ENCODE measurements around the gene PITPNC1.
"Not testable (repeated sequence)": the region's sequence is repeated elsewhere in the genome, so short reads cannot be mapped to it uniquely, and the experiment has no call there.

Gene PITPNC1

DNA sequence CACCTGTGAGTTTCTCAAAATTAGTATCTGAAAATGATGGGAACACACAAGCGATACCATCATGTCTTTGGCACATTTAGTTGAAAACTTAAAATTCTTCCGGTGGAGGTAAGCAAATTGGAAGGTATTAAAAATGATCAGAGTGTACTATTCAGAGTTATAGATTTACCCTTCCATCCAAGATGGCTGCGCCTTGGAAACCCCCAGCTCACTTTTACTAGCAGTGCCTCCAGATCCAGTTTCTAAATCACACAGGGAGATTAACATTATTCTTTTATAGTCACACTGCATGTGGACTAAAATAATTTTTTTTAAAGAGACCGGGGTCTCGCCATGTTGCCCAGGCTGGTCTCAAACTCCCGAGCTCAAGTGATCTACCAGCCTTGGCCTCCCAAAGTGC, 15.0 kb downstream of the PITPNC1 start:
- no peak overlapping the region for H3K27ac ChIP-seq
- DNase-seq (ENCODE audit: low read depth, low spot score) = no peak

DNA sequence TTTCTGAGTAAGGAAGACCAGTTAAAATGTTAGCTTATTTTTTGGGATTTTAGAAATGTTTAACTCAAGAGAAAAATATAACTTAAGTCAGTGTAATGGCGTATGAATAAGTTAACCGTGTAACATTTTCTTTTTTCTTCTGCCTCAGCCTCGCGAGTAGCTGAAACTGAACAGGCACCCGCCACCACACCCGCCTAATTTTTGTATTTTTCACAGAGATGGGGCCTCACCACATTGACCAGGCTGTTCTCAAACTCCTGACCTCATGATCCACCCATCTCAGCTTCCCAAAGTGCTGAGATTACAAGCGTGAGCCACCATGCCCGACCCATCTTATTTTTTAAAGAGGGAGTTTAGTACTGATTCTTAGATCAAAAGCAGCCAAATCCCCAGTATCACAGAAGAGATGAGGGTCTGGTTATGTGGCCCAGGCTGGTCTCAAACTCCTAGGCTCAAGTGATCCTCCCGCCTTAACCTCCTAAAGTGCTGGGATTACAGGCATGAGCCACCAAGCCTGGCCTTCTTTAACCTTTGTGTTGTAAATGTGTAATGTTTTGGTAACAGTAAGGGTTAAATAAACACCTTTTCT, 16.8 kb downstream of the PITPNC1 start:
- H3K27ac ChIP-seq = no peak overlapping the region
- DNase-seq (ENCODE audit: low read depth, low spot score) = no peak

DNA sequence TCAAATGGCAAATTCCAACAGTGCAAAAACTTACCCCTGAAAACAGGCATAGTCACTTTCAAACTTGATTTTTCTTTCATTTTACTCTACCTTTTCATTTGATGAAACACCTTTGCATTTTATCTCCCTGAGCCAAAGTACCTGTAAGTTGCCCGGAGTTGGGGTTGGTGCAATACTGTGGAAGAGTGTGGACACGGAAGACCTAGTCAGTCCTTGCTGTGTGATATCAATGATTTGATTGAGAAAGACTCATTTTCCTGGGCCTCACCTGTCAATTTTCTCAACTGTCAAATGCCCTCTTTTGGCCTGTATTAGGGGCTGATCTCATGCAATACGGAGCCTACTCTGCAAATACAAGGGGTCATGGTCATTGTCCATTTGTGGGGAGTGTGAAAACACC, 22.6 kb downstream of the PITPNC1 start:
- H3K27ac ChIP-seq = no peak overlapping the region
- DNase-seq (ENCODE audit: low read depth, low spot score) = no peak

DNA sequence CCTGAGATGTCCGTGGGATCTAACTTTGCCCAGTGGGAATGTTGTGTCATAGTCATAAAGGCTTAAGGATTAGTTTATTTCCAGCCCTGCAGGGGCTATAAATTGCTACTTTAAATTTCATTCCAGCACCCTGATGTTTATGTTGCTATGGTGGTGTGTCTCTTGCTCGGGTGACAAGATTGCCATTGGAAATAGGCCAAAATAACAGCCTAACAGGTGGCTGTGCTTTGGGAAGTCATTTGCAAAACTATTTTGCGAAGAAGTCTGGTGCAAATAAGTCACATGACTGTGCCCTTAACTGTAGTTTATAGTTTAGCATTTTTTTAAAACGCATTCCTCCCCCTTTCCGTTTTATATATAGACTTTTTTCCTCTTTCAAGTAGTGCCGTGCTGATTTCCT, 23.1 kb downstream of the PITPNC1 start:
- DNase-seq (ENCODE audit: low read depth, low spot score) = no peak
- H3K27ac ChIP-seq = no peak overlapping the region

DNA sequence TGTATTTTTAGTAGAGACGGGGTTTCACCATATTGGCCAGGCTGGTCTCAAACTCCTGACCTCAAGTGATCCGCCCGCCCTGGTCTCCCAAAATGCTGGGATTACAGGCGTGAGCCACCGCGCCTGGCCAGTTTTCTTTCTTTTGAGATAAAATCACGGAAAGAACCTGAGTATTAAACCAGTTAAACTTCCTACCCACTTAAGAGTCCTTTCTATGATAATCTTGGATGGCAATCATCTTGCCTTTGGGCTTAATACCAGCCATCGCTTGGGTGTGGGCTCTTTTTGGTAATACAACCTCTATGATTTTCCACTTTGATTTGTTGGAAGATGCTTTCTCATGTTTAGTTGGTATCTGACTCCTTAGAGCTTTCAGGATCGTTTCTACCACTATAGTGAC, 24.0 kb downstream of the PITPNC1 start:
- H3K27ac ChIP-seq = no peak overlapping the region
- no peak for DNase-seq (ENCODE audit: low read depth, low spot score)

DNA sequence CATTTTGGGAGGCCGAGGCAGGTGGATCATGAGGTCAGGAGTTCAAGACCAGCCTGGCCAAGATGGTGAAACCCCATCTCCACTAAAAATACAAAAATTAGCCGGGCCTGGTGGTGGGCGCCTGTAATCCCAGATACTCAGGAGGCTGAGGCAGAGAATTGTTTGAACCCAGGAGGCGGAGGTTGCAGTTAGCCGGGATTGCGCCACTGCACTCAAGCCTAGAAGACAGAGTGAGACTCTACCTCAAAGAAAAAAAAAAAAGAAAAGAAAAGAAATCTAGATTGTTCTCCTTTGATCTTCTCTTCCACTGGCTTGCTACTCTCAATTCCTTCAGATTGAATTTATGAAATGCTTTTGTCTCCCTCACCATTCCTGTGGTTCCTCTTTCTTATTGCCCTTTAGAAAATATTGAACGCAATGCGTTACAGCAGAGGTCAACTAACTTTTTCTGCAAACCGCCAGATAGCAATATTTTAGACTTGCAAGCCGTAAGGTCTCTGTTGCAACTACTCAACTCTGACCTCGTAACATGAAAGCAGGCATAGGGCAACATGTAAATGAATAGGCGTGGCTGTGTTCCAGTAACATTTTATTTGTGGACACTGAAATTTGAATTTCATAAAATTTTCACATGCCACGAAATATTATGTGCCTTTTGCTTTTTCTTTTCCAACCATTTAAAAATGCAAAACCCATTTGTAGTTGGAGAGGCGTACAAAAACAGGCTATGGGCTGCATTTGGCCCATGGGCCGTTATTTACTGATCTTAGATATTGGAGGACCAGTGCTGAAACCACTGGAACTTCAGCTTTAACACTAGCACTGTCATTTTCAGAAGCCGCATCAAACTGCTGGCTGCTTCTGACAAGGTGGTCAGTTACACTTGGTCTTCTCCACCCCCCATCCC, 24.8 kb downstream of the PITPNC1 start:
- no peak overlapping the region for H3K27ac ChIP-seq
- no peak for DNase-seq (ENCODE audit: low read depth, low spot score)

DNA sequence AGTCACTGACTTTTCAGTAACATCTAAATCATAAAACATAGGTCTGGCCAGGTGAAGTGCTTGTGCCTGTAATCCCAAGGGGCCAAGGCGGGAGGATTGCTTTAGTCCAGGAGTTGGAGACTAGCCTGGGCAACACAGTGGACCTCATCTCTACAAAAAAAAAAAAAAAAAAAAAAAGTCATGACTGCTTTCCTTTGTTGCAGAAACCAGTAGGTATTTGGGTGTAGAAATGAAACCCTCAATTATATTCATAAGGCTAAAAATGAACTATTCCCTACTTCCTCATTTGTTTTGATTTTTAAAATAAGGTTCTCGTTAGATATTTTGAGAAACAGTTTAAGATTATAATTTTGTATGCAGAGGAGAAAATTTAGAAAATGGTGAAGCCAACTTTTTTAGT, 26.0 kb downstream of the PITPNC1 start:
- H3K27ac ChIP-seq = no peak overlapping the region

DNA sequence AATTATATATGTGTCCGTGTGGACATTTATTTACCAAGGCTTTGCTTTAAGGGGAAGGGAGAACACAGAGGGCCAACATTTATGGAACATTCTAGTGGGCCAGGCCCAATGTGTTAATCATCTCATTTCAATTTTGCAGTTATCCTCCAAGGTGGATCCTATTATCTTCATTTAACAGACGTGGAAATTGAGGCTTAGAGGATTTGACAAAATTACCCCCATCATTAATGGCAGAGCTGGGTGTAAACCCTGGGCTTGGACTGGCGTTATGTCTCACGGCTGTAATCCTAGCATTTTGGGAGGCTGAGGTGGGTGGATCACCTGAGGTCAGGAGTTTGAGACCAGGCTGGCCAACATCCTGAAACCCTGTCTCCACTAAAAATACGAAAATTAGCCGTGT, 26.4 kb downstream of the PITPNC1 start:
- H3K27ac ChIP-seq = no peak overlapping the region

More for the DNA sequence above, 26.0 kb downstream of the PITPNC1 start:
- DNase-seq (ENCODE audit: low read depth, low spot score) = no peak

DNA sequence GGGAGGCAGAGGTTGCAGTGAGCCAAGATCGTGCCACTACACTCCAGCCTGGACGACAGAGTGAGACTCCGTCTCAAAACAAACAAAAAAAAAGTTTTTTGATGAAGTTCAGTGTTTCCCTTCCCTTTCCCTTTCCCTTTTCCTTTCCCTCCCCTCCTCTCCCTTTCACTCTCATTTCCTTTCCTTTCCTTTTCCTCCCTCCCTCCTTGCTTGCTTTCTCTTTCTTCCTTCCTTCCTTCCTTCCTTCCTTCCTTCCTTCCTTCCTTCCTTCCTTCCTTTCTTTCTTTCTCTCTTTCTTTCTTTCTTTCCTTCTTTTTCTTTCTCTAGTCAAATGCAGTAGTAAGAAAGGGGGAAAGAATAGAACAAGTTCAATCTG, 31.4 kb downstream of the PITPNC1 start:
- H3K27ac ChIP-seq; DNase-seq (ENCODE audit: low read depth, low spot score): not testable (repeated sequence)

More for the DNA sequence above, 26.4 kb downstream of the PITPNC1 start:
- DNase-seq (ENCODE audit: low read depth, low spot score) = no peak

DNA sequence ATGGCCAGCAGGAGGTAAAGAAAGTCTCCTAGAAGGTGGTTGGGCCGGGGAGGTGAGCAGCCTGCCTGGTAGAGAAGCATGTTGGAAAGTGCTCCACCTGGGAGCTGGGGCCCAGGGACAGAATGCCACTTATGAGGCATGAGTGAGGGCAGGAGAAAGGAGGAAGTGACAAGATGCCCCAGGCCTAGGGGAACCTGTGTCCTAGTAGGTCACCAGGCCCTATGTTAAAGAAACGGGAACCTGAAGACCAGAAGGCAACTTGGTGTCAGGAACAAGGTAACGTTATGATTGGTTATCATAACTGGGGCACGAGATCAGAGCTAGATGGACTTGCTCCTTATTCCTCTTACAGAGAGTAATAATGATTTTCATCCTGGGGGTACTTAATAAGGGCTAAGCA, 34.3 kb downstream of the PITPNC1 start:
- DNase-seq (ENCODE audit: low read depth, low spot score) = no peak
- H3K27ac ChIP-seq = peak overlapping the region; percentile 66

DNA sequence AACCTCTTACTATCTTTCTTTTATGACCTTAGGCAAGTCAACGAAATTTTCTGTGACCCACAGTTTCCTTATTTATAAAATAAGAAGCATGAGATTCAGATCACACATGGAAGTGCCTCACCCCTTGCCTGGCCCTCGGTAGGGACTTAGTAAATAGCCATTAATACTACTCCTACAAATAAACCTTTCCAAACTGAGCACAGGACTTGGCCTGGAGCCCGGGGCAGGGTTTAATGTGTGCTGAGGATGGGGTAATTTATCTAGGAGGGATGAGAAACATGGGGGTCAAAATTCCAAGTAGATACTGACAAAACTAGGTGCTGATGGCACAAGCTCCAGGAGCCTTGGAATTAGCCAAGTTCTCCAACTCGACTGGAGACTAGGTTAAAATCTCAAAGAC, 35.0 kb downstream of the PITPNC1 start:
- H3K27ac ChIP-seq = peak overlapping the region; percentile 66
- DNase-seq (ENCODE audit: low read depth, low spot score) = no peak

DNA sequence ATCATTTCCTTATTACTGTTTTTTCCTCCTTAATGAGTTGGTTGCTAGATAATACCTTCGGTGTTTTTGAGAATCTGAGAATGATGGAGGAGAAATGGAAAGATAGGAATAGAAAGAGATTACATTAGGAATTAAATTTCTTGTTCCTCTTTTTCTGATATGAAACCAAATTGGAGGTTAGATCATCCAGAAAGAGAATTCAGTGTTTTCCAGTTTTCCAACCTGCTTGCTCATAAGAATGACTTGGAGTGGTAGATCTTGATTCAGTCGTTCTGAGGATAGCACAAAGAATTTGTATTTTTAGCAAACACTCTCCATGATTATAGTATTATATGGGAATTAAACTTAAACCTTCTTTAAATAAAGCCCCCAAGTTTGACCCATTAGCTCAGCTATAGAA, 35.9 kb downstream of the PITPNC1 start:
- no peak for DNase-seq (ENCODE audit: low read depth, low spot score)
- H3K27ac ChIP-seq = peak overlapping the region; percentile 66

DNA sequence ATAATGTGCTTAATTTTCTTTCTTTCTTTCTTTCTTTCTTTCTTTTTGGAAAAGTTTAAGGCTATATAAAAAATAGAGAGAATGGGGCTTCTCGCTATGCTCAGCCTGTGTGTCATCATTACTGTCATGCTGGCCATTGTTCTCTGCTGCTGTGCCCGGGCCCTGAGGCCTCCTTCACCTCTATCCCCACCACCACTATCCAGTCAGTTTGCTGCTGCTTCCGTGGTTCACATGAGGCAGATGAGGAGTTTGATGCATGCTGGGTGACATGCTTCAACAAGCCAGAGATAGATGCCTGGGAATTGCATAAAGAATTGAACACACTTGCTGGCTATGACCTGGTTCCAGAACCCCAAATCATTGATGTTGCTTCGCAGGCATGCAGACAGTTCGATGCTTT, 36.3 kb downstream of the PITPNC1 start:
- H3K27ac ChIP-seq = peak overlapping the region; percentile 66
- peak; percentile 44 for DNase-seq (ENCODE audit: low read depth, low spot score)

DNA sequence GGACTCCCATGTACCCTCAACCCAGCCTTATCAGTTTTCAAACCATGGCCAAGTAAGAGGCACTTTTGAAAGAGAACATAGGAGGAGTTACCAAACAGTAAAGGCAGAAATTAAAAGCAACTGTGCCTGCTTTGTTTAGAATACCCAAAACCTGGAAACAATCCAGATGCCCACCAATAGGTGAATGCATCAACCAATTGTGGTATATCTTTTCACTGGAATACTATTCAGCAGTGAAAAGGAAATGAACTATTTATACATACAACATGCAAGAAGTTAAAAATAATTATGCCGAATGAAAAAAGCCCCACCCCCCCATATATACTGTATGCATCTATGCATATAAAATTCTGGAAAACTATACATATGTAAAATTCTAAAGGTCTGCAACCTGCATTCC, 37.0 kb downstream of the PITPNC1 start:
- peak overlapping the region; percentile 66 for H3K27ac ChIP-seq
- no peak for DNase-seq (ENCODE audit: low read depth, low spot score)

DNA sequence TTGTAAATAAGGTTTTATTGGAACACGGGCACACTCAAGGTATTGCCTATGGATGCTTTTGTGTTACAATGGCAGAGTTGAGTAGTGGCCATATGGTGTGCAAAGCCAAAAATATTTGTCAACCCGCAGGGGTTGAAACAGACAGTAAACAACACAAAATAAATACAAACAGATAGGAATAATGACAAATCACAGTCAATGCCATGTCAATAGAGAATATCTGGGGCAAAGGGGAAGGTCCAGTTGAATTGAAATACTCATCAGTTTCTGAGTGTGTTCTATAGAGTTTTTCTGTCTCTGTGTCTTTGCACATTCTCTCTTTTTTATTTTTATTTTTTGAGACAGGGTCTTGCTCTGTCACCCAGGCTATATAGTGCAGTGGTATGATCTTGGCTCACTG, 37.5 kb downstream of the PITPNC1 start:
- DNase-seq (ENCODE audit: low read depth, low spot score) = no peak
- H3K27ac ChIP-seq = no peak overlapping the region

DNA sequence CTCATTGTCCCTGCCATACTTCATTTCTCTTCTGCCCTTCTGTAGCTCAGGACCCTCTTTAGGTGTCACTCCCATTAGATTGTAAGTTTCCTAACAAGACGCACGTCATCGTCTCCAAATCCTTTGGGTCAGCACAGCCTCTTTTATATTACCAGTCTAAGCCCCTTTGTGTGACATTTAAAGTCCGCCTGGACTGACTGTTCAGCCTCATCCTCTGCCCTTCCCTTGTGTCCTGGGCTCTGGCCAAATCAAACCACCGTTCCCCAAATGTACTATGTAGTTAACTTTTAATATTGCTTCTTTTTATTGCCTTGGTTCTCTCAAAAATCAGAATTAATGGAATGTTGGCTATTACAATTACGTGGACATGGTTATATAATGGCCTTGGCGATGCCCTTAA, 38.2 kb downstream of the PITPNC1 start:
- H3K27ac ChIP-seq = no peak overlapping the region

DNA sequence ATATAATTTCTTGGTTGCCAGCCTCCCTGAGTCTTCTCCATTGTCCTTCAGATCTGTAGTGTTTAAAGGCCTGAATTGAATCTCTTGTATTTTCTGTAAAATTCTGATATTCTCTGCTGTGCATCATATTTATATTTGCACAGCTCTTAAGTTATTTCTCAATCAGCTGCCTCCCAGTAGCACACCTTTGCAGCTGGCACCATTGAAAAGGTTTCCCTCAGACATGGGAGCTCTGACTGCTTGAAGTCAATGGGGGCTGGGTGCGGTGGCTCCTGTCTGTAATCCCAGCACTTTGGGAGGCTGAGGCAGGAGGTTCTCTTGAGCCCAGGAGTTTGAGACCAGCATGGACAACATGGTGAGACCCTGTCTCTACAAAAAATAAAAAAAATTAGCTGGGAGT, 40.4 kb downstream of the PITPNC1 start:
- H3K27ac ChIP-seq = no peak overlapping the region
- no peak for DNase-seq (ENCODE audit: low read depth, low spot score)

More for the DNA sequence above, 38.2 kb downstream of the PITPNC1 start:
- no peak for DNase-seq (ENCODE audit: low read depth, low spot score)

DNA sequence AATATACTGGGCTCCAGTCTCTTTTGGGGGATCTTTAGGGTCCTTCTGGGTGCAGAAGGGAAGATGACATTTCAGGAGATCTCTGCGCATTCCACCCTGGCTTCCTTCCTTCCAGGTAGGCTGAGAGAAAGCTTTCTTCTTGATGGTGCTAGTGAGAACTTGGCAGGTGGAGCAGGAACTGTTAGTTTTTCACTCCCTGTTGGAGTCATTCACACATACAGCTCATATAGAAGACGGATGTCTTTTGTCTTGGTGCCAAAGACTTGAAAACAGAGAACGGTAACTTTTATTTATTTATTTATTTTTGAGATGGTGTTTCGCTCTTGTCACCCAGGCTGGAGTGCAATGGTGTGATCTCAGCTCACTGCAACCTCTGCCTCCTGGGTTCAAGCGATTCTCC, 43.9 kb downstream of the PITPNC1 start:
- H3K27ac ChIP-seq = peak overlapping the region; percentile 100
- peak; percentile 62 for DNase-seq (ENCODE audit: low read depth, low spot score)

DNA sequence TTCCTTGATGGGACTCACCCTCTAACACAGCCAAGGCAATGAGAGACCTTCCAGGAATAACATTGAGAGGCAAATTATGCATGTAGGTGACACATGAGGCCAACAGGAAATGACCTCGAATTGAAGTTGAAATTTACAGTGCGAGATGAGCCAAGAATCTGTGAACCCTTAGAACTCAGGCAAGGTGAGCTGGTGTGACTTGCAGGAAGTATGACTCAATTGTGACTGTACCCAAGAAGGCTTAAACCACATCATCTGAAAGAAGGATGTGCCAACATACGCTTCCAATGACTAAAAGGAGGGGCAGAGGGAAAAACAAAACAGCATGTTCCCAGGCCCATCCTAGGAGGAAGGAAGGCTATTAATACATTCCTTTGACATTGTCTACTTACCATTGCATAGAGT, 44.8 kb downstream of the PITPNC1 start:
- peak; percentile 100 for DNase-seq (ENCODE audit: low read depth, low spot score)
- H3K27ac ChIP-seq = peak overlapping the region; percentile 100

DNA sequence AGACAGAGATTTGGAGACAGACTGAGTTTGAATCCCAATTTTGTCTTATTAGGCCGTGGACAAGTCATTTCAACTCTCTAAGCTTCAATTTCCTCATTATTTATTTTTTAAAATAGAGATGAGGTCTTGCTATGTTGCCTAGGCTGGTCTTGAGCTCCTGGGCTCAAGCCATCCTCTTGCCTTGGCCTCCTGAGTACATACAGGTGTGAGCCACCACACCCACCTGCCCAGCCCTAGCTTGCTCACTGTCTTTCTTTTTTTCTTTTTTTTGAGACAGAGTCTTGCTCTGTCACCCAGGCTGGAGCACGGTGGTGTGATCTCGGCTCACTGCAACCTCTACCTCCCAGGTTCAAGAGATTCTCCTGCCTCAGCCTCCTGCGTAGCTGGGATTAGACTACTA, 45.2 kb downstream of the PITPNC1 start:
- H3K27ac ChIP-seq = peak overlapping the region; percentile 100

DNA sequence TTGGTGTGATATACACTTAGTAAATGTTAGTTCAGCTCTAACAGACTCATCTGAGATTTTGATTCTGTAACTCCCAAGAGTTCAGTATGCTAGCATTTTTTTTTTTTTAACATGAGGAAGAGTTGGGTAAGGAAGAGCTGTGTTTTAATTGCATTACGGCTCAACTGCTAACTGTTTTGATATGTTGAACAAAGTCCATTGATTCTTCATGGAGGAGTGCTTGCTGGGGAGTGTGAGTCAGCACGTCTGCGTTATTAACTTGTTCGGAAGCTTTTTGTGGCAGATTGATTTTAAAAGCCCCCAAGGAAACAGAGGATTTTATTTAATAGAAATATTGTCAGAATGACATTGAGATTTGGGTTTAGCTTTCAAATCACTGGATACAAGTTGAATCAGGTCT, 45.8 kb downstream of the PITPNC1 start:
- peak overlapping the region; percentile 100 for H3K27ac ChIP-seq
- no peak for DNase-seq (ENCODE audit: low read depth, low spot score)

More for the DNA sequence above, 45.2 kb downstream of the PITPNC1 start:
- DNase-seq (ENCODE audit: low read depth, low spot score) = peak; percentile 80

Data from epithelial cell of prostate (primary cell).